NT2/D1 (cell line): ENCODE data around the gene RAB5IF.

Source experiments
- DNase-seq: peaks from one replicate; pipeline ENCODE4 v3.0.0-alpha.2; 2011; ENCODE audit warnings: low read depth, low spot score
- H3K27me3 ChIP-seq: 2 replicates; pipeline ENCODE4 v1.6.0; 2011; ENCODE audit warnings: mild to moderate bottlenecking; ENCODE audit not compliant: insufficient read length, insufficient read depth
- H3K36me3 ChIP-seq: 2 replicates; pipeline ENCODE4 v1.6.1; 2011; ENCODE audit warnings: mild to moderate bottlenecking, low read length, mixed read lengths; ENCODE audit not compliant: insufficient read depth, insufficient read length
- H3K4me1 ChIP-seq: 2 replicates; pipeline ENCODE4 v1.5.1; 2011; ENCODE audit not compliant: insufficient read depth, insufficient read length
- H3K4me3 ChIP-seq: 2 replicates; pipeline ENCODE4 v1.5.1; 2011; ENCODE audit warnings: low read depth; ENCODE audit not compliant: insufficient read length
- H3K9ac ChIP-seq: 2 replicates; pipeline ENCODE4 v1.6.0; 2011; ENCODE audit warnings: low read depth; ENCODE audit not compliant: insufficient read length
- H3K9me3 ChIP-seq: 2 replicates; pipeline ENCODE4 v1.5.1; 2011; ENCODE audit warnings: mild to moderate bottlenecking, low read length; ENCODE audit not compliant: insufficient read depth
- SUZ12 ChIP-seq: IDR thresholded peaks from 2 replicates; pipeline ENCODE4 v1.6.1; 2011; ENCODE audit not compliant: insufficient read length, insufficient read depth; ENCODE audit errors: extremely low read depth
- YY1 ChIP-seq: IDR thresholded peaks from 2 replicates; pipeline ENCODE4 v1.6.1; 2011; ENCODE audit not compliant: insufficient read length, insufficient read depth
- ZNF274 ChIP-seq: IDR thresholded peaks from 2 replicates; pipeline ENCODE4 v1.6.1; 2011; ENCODE audit warnings: mild to moderate bottlenecking, low read depth, low read length

Gene RAB5IF

DNA sequence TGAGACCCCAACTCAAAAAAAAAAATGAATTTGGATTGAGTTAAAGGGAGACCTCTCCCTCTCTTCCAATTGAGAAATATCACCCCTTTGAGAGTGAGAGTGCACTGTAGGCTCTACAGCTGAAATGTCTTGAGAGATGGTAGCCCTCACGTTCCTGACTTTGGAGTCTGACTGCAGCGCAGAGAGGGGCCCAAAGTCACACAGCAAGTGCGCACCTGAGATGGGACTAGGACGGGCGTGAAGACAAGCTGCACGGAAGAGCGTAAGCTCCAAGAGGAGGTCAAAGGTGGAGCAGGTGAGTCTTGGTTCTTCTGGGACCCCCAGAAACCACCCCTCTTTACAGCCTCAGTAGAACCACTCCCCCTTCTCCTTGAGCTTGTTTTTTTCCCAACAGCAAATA, 39.8 kb downstream of the RAB5IF start:
- H3K4me1 ChIP-seq: peaks cover 23% of the 10 kb centered on the region
- H3K9me3 ChIP-seq: no peaks in the 10 kb centered on the region
- TF ChIP-seq YY1: no peak
- no peak for TF ChIP-seq SUZ12
- no peak for TF ChIP-seq ZNF274
- H3K9ac ChIP-seq: no peak overlapping the region
- H3K4me3 ChIP-seq: no peak overlapping the region
- no peaks in the 10 kb centered on the region for H3K27me3 ChIP-seq
- no peak for DNase-seq
- H3K36me3 ChIP-seq: no peaks in the 10 kb centered on the region

DNA sequence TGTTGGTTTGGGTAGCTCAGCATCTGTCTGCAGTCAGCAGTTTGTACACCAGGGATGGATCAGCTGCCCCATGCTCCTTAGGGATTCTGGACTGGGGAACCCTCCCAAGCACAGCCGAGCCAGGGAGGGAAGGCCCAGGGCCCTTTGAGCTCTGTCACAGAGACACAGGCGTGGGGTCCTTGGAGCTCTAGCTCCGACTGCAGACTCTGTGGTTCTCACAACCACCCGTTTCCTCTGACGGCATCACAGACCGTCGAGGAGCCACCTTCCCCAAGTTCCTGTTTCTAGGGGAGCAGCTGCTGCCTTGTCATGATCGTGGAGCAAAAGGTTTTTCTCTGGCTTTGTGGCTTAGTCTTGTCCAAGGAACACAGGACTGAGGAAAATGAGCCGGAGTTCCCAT, 40.4 kb downstream of the RAB5IF start, which contains the start of gene SLA2:
SLA2 (minus strand) TSS at position 199 of the 400 bp plus-strand sequence. CDS start 4,861 bp downstream, outside the sequence.
- H3K36me3 ChIP-seq: no peaks in the 10 kb centered on the region
- peaks cover 23% of the 10 kb centered on the region for H3K4me1 ChIP-seq
- no peaks in the 10 kb centered on the region for H3K27me3 ChIP-seq
- H3K4me3 ChIP-seq: no peak within 1 kb of the TSS
- no peak within 1 kb of the TSS for H3K9ac ChIP-seq
- no peaks in the 10 kb centered on the region for H3K9me3 ChIP-seq
- DNase-seq: no peak
- no peak for TF ChIP-seq ZNF274
- TF ChIP-seq SUZ12: no peak
- TF ChIP-seq YY1: no peak

DNA sequence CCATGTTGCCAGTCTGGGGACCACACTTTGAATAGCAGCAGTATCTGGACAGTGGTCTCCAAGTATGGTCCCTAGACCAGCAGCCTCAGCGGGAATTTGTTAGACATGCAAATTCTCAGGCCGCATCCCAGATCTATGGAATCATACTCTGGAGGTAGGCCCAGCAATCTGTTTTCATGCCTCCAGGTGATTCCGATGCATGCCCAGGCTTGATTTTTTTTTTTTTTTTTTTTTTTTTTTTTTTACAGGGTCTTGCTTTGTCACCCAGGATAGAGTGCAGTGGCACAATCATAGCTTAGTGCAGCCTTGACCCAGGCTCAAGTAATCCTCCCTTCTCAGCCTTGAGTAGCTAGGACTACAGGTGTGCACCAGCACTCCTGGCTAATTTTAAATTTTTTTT, 41.1 kb downstream of the RAB5IF start:
- H3K36me3 ChIP-seq: peaks cover 5% of the 10 kb centered on the region
- H3K4me3 ChIP-seq: no peak overlapping the region
- H3K9ac ChIP-seq: no peak overlapping the region
- TF ChIP-seq ZNF274: no peak
- no peak for TF ChIP-seq YY1
- no peak for TF ChIP-seq SUZ12
- no peaks in the 10 kb centered on the region for H3K9me3 ChIP-seq
- DNase-seq: no peak
- peaks cover 17% of the 10 kb centered on the region for H3K4me1 ChIP-seq
- H3K27me3 ChIP-seq: no peaks in the 10 kb centered on the region

DNA sequence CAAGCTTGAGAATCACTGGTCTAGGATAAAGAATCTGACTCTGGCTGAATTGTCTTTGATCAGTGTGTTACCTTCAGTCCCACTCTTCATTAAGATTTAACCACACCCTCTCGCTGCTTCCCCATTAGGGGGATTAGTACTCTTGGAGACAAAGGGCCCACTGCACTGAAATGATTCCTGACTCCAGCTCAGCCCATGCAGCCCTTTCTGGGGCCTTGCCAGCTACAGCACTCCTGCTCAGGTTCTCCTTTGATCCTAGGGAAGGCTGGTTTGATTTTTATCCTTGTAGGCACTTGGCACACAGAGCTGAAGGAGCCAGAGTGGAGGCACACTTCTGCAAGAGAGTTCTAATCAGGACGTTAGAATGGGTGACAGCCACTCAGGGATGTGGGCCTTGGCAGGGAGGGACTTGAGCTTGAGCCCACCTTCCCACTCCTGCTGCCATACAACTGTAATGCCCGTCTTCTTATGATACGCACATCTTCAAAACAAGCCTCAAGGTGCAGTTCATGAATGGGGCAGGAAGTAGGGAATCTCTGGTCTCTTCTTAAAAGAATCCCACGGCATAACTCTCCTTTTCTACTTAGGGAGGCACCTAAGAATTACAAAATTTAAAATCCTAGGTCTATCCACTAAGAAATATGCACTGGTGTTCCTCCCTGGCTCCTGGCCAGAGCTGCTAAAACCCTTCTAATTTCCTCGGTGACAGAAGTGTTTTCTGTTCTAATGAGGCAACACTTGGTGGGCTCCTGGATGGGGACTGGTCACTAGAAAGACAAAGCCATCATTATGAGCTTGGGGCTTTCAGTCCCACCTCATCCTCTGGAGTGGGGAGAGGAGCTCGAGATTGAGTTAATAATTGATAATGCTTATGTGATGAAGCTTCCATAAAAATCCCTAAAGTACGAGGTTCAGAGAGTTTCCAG, 41.9 kb downstream of the RAB5IF start:
- Histone ChIP-seq H3K9ac (no peak overlapping the region), H3K4me1 (peaks cover 16% of the 10 kb centered on the region), H3K36me3 (peaks cover 7% of the 10 kb centered on the region), H3K27me3 (no peaks in the 10 kb centered on the region), H3K4me3 (no peak overlapping the region), H3K9me3 (no peaks in the 10 kb centered on the region)
- TF ChIP-seq SUZ12: no peak
- TF ChIP-seq ZNF274: no peak
- no peak for TF ChIP-seq YY1
- no peak for DNase-seq

DNA sequence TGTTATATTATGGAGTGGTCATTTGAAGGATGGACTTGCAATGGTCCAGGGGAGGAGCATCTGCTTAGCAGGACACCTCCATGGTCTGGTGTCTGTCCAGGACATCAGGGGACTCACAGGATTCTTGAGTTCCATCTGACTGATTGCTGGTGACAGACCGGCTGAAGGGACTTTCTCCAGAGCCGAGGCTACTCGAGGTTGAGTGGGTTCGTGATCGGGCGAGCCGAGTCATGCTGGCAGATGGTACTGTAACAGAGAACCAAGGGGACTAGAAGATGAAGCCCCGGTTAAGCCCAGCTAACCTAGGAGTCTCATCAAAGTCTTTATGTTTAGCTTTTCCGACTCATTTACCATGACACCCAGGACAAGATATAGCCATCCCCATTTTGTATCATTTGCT, 47.9 kb downstream of the RAB5IF start:
- no peak overlapping the region for H3K9ac ChIP-seq
- H3K36me3 ChIP-seq: peaks cover 35% of the 10 kb centered on the region
- TF ChIP-seq ZNF274 (no peak), SUZ12 (no peak), YY1 (no peak)
- H3K4me1 ChIP-seq: peaks cover 5% of the 10 kb centered on the region
- no peak overlapping the region for H3K4me3 ChIP-seq
- no peaks in the 10 kb centered on the region for H3K27me3 ChIP-seq
- no peaks in the 10 kb centered on the region for H3K9me3 ChIP-seq
- no peak for DNase-seq

GRCh38 chr20:36654506-36654905, 48.9 kb downstream of the RAB5IF start:
- Histone ChIP-seq H3K9me3 (no peaks in the 10 kb centered on the region), H3K9ac (no peak overlapping the region), H3K27me3 (no peaks in the 10 kb centered on the region), H3K4me3 (no peak overlapping the region), H3K4me1 (peaks cover 5% of the 10 kb centered on the region), H3K36me3 (peaks cover 35% of the 10 kb centered on the region)
- no peak for TF ChIP-seq SUZ12
- TF ChIP-seq YY1: no peak
- no peak for TF ChIP-seq ZNF274
- DNase-seq: no peak

GRCh38 chr20:36655004-36655403, 49.4 kb downstream of the RAB5IF start:
- peaks cover 5% of the 10 kb centered on the region for H3K4me1 ChIP-seq
- no peaks in the 10 kb centered on the region for H3K9me3 ChIP-seq
- DNase-seq: no peak
- H3K36me3 ChIP-seq: peaks cover 35% of the 10 kb centered on the region
- no peaks in the 10 kb centered on the region for H3K27me3 ChIP-seq
- TF ChIP-seq ZNF274: no peak
- TF ChIP-seq YY1: no peak
- no peak for TF ChIP-seq SUZ12
- H3K4me3 ChIP-seq: no peak overlapping the region
- H3K9ac ChIP-seq: no peak overlapping the region
